Activated T-cell treated with anti-CD3 and anti-CD28 coated beads for 1 hour (primary cell): ENCODE data around the gene CD3E.

Source experiments
- DNase-seq: peaks from one replicate; pipeline ENCODE4 v3.0.0-alpha.2; 2020; ENCODE audit warnings: low read depth

Gene CD3E

DNA sequence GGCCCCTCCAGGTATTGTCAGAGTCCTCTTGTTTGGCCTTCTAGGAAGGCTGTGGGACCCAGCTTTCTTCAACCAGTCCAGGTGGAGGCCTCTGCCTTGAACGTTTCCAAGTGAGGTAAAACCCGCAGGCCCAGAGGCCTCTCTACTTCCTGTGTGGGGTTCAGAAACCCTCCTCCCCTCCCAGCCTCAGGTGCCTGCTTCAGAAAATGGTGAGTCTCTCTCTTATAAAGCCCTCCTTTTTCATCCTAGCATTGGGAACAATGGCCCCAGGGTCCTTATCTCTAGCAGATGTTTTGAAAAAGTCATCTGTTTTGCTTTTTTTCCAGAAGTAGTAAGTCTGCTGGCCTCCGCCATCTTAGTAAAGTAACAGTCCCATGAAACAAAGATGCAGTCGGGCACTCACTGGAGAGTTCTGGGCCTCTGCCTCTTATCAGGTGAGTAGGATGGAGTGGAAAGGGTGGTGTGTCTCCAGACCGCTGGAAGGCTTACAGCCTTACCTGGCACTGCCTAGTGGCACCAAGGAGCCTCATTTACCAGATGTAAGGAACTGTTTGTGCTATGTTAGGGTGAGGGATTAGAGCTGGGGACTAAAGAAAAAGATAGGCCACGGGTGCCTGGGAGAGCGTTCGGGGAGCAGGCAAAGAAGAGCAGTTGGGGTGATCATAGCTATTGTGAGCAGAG lies at the start of gene CD3E:
Gene CD3E (plus strand): TSS at position 163 of the 681 bp plus-strand sequence. CDS start 223 bp downstream, at position 386.
- peak; percentile 51 for DNase-seq

DNA sequence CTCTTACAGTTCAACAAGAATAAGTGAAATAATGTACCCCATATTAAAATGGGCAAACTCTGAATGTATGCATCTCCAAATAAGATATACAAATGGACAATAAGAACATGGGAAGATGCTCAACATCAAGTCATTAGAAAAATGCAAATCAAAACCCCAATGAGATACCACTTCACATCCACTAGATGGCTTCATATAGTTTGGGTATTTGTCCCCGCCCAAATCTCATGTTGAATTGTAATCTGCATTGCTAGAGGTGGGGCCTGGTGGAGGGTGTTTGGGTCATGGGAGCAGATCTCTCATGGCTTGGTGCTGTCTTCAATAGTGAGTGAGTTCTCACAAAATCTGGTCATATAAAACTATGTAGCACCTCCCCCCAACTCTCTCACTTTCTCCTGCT lies 46.1 kb upstream of the CD3E start:
- DNase-seq, result no peak

DNA sequence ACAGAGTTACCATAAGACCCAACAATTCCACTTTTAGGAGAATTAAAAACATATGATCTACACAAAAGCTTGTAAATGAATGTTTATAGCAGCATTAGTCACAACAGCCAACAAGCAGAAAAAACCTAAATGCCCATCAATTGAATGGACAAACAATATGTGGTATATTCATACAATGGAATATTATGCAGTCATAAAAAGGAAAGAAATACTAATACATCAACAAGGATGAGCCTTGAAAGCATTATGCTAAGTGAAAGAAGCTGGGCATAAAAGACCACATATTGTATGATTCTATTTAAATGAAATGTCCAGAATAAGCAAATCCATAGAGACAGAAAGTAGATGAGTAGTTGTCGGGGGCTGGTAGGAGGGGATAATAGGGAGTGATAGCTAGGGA lies 45.4 kb upstream of the CD3E start:
- no peak for DNase-seq

DNA sequence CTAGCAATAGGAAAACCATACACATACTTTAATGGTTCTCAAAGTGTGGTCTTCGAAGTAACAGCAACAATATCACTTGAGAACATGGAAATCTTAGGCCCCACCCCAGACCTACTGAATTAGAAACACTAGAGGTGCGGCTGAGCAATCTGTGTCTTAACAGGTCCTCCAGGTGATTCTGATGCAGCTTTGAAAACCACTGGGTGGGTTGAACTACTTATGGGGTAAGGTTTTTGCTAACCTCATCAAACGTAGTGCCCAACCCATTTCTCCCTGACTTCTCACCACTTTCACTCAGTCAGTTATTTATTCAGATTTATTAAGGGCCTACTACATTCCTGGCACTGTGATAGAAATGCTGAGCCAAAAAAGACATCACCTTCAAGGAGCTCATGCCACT lies 44.2 kb upstream of the CD3E start:
- DNase-seq, result no peak

DNA sequence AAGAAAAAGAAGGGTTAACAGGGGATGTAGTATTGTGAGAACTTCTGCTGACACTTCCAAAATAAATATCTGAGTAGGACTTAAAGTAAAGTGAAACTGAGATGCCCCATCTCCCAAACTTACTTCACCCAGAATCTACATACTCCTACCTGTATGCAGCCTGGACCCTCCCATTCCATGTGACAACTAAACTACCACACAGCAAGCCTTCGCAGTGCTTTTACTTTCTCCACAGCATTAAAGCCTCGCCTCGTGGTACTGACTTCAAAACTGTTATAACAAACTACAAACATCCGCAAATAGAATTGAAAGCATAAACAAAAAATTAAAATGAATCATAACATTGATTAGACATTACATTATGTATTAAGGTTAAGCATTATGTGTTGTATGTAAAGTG lies 41.4 kb upstream of the CD3E start:
- DNase-seq, result no peak

DNA sequence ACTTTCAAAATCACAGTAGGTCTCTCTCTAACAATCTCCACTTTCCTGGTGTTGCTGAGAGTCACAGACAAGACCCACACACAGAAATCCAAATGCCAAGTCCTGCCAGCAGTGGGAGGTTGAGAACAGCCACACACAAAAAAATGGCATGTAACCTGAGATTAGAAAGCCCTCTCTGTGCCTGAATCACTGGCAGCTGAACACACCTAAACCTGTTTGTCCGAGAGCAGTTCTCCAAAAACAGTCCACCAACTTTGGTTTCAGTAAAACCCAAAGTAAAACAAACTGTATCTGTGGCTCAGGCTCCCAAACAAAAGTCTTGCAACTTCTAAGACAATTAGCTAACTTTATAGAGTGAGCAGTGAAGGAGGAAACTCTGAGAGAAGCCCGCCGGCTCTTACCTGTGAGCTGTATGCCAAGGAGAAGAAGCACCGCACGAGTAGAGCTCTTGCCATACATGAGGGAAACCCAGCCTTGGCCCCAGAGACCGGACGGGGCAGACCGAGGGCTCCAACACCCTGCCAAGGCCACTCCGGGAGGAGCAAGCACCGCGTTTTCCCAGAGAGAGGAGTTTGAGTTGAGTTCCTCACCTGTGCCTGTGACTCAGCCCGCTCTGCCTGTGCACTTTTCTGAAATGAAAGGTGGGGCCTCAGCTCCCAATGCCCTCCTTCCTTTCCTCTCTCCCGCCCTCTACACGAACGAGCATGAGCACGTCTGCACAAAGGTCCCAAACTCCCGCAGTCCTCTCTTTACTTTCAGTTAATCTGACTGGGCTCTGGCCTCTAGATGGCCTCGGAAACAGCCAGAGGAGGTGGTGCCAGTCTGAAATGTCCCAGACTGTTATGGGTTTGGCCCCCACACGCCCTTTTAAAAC lies 40.6 kb upstream of the CD3E start, which contains the start of gene MPZL2:
Gene MPZL2 (minus strand): TSS at position 603 of the 874 bp plus-strand sequence. CDS start 144 bp downstream, at position 459.
- DNase-seq, result no peak

DNA sequence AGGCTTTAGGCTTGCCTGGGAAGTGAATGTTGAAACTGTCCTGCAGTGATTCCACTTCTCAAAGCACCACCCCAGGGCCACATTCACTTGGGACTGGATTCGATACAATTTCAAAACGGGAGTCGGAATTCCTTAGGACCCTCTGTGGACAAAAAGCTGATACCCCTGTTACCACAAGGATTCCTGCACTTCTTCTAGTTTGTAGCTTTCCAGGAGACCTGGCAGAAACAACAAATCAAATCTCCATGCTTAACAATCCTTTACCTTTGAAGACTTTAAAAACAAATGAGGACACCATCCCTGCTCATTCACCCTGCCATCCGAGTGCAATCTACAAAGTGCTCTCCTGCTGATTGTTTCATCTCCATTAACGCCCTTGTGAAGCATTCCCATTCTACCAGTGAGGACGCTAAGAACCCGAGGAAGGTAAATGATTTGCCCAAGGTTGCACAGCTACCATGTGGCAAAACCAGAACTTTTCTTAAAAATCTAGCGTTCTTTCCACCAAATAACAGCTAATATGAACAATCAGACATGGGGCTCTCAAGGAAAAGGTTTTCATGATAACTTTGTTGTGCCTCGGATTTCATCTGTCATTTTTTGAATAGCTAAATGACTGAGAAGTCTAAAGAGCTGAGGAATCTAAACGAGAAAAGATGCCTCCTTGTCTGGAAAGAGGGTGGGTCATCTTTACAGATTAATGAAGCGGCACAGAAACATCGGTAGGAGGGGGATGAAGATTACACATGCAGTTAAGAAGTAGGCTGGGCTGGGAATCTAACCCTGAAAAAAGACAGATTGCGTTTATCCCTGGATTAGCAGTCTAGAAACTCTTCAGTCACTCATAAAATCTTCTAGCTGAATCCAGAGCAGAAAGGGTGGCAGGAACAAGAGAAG lies 39.7 kb upstream of the CD3E start:
- no peak for DNase-seq

DNA sequence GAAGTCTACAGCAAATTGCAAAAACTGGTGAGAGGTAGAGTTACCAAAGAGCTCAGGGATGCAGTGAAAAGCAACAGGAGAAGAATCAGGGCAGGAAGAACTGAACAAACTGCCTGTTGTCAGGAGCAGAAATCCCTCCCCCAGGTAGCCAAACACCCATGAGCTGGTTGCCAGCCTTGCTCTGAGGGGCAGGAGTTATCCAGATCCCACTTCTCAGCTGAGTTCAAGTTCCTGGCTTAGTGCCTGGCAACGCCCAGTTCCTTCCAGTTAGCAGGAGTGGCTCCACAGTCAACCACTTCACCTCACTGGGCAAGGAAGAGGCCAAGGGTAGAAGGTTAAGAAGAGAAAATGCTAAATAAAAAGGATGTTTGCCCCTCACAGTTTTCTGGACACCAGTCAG lies 38.6 kb upstream of the CD3E start:
- no peak for DNase-seq

DNA sequence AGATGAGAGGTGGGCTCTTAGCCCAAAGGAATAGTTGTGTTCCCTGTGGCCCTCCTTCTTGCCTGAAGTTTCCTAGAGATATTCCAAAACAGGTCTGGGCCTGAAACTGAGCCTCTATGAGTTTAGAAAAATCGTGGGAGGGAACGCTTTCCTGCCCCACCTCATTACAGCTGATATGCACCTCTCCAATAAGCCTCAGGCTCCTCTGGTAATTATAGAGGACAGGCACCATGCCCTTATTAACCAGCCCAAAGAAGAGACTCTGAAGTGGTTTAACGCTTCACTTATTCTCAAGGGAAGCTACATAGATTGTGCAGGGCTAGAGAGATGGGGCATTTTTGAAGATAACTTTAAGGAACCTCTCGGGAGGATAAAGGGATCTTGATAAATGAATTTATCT lies 37.0 kb upstream of the CD3E start:
- DNase-seq, result no peak

DNA sequence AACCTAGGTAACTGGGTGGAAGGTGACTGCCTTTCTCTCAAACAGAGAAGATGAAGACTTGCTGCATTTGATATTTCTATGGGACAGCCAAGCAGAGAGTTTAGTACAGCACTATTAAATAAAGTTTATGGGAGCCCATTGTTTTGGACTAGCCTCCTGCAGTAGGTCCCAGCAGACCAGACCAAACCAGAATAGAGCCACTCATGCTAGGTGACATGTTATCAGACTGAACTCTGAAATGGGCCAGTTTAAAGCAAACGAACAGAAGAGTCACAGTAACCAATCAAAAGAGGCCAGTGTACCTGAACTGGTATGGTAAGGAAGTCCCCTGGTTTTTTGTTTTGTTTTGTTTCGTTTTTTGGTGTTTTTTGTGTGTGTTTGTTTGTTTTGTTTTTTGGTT lies 32.5 kb upstream of the CD3E start:
- no peak for DNase-seq

DNA sequence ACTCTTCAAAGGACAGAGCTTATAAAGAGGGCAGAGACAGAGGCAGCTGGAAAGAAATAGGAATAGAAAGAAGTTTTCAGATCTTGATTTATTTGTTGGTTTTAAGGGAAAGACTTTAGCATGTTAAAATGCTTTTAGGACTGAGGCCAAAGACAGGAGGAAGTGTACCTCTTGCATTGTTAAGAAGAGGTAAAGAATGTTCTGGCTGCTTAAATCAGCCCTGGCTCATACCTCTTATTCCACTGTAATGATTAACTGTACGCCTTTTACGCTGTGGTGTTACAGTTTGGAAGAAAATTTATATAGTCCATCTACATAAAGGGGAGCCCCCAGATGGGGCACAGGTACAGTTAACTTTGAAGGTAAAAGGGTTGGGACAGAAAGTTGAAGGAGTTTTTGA lies 30.3 kb upstream of the CD3E start:
- no peak for DNase-seq

DNA sequence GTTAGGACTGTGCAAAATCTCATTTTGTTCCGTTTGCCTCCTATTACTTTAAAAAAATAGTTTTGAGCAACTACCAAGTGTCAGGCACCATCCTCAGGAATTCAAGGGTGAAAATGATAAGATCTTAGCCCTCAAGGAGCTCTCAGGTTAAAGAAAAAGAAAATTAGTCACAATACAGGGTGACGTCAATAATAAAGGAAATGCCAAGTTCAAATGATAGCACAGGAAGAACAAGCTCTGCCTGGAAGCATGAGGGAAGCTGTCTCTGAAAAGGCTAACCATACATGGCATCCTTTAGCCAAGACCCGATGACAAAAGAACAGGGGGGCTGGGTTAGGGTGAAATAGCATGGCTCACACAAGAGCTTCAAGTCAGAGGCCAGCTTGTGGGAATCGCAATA lies 29.4 kb upstream of the CD3E start:
- no peak for DNase-seq

DNA sequence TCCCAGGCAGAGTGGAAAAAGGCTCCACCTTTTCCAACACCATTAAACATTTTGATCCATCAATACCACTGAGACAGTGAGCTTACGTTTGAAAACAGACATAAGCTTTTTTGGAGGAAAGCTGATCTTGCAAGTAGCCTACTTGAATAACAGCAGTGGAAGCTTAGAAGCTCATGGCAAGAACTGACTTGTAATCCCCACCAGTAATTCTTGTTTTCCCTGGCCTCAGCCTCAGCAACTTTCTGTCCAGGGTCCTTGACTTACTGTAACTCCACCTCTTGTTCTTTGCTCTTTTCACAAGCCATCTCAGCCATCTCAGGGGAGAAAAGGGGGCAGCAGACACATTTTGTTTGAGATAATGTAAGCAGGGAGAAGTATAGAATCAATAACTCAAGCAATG lies 28.1 kb upstream of the CD3E start:
- DNase-seq, result no peak

DNA sequence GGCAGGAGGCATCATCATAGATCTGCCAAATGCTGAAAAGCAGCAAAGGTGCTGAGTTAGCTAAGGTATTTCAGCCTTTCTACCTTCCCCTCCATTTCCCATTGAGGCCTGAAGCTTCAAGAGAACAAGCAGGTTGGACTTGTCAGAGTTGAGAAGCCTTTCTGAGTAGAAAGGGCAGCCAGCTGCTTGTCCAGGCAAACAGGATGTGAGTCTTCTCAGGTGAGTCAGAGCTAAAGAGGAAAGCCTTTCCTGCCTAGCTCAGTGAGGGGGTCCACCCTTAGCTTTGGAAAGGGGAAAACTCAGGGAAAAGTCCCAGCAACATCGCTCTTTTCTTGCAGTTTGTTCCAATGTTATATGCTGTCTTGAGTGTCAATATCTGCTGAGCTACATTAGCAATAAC lies 27.2 kb upstream of the CD3E start:
- no peak for DNase-seq

DNA sequence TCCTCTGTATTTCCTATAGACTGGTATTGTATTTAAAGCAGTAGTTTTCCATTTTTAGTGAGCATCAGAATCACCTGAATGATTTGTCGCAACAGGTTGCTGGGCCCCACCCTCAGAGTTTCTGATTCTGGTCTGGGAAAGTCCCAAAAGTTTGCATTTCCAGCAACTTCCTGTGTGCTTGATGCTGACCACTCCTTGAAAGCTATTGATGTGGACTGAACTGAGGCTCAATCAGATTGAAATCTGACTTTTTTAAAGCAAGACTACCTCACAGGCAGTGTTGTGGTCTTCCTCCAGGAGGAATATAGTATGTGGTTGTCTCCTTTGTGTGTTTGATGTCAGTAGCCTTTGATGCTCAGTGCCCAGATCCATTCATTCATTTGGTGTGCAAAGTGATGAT lies 23.2 kb upstream of the CD3E start:
- no peak for DNase-seq

DNA sequence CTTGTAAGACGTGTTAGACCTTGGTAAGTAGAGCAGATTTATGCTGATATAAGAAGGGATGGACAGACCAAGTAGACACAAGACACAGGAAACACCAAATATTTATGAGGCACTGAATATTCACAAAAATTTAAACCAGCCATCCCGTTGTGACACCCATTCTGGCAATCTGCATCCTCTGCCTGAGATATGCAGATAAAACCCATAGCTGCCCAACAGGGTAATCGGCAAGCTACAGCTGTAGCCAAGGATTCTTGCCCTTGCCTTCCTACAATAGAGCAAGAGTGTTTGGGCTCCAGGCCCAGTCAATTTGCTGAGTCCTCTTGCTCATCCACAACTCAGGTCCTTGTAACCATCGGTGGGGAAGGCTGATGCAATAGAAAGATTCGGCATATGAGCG lies 21.9 kb upstream of the CD3E start:
- no peak for DNase-seq

DNA sequence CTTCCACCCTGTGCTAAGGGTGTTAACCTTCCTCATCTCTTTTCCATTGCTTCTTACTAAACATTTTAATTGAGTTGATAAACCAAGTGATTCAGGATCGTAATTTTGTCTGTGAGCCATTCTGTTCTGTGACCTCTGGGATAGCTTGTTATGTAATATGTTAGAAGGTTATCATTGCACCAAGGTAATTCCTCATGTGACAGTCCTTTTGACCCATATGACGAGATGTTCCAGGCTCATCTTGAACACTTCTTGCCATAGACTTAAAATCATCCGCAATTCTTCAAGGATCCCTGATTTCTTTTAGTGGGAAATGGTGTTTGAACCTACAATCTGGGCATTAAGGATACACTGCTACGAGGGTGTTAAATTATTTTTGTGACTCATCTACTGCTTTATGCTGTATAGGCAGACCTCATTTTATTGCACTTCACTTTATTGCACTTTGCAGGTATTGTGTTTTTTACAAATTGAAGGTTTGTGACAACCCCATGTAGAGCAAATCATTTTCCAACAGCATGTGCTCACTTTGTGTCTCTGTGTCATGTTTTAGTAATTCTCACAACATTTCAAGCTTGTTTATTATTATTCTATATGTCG lies 21.4 kb upstream of the CD3E start:
- no peak for DNase-seq

DNA sequence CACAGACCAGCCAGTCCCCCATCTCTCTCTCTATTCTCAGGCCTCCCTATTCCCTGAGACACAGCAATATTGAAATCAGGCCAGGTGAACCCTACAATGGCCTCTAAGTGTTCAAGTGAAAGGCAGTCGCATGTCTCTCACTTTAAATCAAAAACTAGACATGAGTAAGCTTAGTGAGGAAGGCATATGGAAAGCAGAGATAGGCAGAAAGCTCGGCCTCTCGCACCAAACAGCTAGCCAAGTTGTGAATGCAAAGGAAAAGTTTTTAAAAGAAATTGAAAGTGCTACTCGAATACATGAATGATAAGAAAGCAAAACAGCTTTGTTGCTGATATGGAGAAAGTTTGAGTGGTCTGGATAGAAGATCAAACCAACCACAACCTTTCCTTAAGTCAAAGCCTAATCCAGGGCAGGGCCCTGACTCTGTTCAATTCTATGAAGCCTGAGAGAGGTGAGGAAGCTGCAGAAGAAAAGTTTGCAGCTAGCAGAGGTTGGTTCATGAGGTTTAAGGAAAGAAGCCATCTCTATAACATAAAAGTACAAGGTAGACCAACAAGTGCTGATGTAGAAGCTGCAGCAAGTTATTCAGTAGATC lies 20.7 kb upstream of the CD3E start:
- no peak for DNase-seq

DNA sequence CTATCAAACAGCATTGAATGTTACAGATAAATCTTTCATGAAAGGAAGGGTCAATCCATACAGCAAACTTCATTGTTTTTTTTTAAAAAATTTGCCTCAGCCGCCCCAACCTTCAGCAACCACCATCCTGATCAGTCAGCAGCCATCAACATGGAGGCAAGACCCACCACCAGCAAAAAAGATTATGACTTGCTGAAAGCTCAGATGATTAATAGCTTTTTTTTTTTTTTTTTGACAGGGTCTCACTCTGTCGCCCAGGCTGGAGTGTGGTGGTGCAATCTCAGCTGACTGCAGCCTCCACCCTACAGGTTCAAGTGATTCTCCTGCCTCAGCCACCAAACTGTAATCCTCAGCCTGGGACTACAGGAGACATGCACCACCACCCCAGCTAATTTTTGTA lies 18.0 kb upstream of the CD3E start:
- no peak for DNase-seq

DNA sequence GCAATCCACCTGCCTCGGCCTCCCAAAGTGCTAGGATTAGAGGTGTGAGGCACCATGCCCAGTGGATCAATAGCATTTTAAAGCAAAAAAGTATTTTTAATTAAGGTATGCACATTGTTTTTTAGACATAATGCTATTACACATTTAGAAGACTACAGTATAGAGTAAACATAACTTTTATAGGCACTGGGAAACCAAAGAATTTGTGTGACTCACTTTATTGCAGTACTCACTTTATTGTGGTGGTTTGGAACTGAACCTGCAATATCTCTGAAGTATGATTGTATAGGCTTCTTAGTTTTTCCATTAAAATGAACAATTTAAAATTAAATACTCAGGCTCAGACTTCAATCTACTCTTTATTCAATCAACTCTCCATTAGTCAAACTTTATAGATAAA lies 17.5 kb upstream of the CD3E start:
- DNase-seq, result no peak

DNA sequence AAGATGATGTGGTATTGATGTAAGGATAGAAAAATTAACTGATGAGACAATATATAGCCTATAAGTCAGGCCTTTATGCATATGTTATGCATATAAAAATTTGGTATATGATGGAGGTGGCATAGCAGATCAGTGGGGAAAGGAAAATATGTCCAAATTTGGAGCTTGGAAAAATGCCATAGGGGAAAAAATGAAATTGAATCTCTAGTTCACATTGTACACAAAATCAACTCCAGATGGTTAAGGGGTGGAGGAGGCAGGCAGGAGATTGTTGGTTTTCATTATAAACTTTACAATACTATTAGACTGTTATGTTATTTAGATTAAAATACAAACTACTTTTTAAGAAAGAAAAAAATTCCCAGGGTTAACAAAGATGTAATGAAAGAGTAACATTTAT lies 15.1 kb upstream of the CD3E start:
- no peak for DNase-seq

DNA sequence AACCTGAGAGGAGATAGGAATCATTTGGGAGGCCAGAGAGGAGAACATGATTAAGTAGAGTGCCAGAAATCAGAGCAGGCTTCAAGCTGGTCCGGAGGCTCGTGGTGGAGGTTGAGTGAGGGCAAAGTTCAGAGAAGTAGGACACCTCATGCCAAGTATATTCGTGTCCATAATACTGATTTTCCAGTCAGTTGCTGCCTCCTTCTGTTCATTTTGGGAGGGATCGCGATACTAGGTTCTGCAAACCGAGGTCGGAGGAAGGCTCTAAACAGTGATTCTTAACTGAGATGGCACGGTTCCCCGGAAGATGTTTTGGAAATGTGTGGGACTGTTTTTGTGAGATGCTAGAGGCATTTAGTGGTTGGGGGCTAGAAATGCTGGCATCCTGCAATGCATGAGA lies 13.6 kb upstream of the CD3E start:
- no peak for DNase-seq
